Activated gamma-delta T cell (primary cell): Measurements from ENCODE around the gene WWOX.

Source experiments
- DNase-seq: peaks from one replicate; lab custom pipeline; 2025; lab: John Stamatoyannopoulos, UW

Gene WWOX

DNA sequence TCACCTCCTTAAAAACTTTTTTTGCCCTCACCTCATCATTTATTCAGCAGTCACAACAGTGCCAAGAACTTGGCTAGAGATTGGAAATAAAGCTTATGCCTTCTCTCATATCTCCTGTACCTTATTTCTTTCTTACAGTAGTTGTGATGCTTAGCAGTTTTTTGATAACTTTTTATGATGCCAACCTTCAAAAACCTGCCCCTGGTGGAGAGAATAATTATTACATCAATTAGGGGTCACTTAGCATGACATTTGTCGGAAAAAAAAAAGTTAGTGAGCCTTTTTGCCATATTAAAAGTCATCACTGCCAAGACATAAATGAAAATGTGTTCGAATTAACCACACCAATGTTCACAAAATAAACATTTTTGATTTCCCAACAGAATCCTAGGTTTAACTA, 296.6 kb downstream of the WWOX start:
- DNase-seq, result no peak

DNA sequence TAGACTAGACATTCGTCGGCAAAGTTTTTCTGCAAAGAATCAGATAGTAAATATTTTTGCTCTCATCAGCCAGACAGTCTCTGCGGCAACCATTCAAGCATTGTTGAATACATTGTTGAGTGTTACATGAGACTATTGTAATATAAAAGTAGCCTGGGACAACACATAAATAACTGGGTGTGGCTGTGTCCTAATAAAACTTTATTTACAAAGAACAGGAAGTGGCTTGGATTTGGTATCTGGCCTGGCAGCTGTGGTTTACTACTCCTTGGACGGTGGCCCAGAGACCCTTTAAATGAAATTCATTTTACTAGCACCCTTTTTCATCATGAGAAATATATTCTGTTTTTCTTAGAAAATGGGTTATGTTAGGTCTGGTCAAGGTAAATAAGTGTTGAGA, 297.2 kb downstream of the WWOX start:
- no peak for DNase-seq

DNA sequence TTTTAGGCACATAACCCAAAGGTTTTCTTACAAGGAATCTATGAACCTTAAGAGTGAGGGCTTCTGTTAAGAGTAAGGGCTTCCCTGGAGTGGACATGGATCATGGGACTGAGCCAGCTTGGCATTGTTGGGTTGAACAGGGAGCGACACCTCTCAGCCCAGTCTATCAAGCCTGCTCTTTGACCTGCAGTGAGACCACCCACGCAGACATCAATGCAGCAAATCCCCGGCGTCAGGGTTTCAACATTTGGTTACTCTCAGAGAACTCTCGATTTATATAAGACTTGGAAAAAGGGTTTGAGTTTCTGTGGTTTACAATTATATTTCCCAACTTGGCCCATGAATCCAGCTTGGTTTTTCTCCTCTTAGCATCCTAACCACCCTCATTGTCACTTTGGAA, 299.9 kb downstream of the WWOX start:
- DNase-seq, result no peak

DNA sequence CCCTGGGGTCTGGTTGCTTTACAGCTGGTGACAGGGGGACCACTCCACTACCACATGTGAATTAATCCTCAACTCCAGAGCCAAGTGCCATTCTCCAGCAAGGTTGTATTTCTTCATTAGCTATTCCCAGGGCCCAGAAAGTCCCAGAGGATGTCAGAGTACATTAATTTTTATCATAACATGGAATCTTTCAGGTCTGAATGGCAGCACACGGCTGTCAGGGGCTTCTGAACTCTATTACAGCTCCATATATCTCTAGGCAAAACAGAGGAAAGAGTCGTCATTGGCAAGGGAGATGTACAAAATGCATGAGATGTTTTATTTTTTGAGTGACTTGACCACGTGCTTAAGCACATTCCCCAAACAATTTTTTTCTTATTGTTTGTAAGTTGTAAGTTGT, 303.4 kb downstream of the WWOX start:
- no peak for DNase-seq

DNA sequence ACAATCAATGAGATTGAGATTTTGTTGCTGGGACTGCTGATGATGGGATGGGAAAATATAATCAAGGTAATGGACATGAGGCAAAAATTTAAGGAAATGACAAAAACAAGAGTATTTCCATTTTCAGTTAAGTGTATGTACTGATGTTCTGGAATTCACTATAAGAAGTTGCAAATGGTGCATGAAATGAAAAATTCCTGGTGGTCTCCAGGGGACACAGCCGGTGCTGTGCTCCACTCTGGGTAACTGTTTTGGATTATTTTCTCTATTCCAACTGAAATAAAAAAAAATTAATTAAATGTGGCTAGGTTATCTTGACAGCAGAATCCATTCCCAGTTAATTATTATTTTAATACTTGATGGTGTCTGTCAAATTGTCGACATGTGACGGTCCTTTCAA, 305.6 kb downstream of the WWOX start:
- no peak for DNase-seq

DNA sequence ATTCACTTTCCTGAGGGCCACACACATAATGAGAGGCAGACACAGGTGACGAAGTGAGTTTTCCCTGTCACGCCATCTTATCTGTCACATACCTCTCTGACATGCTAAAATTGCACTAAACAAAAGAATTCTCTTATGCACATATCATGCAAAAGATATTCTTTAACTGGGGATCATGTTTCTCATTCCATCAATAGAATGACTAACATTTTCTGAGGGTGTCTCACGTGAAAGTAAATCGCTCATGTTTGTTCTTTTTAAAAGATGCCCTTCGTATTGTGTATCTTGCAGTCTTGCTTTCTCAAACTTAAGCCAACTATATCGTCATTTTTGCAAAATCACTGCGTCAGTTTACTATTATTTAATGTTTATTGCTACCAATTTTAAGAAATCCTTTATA, 306.4 kb downstream of the WWOX start:
- no peak for DNase-seq

DNA sequence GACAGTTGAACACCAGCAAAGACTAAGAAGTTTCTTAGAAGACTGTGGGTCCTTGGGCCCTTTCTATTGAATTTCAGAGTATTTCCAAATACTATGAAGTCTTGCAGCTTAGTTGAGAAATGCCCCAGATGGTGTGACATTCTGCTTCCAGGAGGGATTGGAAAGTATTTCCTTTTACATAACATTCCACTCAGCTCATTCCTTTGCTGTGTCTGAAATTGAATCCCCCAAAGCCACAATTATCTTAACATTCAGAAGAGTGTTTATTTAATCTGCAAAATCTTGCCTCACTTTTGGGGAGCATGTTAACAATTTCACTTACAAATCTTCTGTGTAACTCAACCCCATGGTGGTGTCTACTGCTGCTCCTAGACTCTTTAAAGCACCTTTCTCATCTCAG, 307.7 kb downstream of the WWOX start:
- DNase-seq, result no peak

DNA sequence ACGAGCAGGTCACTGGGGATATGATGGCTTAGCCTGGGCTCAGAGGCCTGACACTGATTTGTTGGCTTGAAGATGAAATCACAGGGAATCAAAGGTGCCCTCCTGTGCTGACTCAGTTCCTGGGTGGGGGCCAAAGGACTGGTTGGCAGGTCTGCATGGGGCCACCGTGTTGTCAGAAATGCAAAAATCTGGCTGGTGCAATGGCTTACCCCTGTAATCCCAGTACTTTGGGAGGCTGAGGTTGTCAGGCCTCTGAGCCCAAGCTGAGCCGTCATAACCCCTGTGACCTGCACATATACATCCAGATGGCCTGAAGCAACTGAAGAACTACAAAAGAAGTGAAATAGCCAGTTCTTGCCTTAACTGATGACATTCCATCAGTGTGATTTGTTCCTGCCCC, 314.2 kb downstream of the WWOX start:
- DNase-seq, result no peak

DNA sequence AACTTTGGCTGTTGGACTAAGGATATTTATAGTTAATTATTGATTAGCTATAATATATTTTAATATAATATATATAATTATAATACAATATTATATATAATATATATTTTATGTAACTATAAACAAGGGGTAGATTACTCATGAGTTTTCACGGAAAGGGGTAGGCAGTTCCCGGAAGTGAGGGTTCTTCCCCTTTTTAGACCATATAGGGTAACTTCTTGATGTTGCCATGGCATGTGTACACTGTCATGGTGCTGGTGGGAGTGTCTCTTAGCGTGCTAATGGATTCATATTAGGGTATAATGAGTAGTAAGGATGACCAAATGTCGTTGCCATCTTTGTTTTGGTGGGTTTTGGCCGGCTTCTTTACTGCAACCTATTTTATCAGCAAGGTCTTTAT, 315.6 kb downstream of the WWOX start:
- DNase-seq, result no peak

DNA sequence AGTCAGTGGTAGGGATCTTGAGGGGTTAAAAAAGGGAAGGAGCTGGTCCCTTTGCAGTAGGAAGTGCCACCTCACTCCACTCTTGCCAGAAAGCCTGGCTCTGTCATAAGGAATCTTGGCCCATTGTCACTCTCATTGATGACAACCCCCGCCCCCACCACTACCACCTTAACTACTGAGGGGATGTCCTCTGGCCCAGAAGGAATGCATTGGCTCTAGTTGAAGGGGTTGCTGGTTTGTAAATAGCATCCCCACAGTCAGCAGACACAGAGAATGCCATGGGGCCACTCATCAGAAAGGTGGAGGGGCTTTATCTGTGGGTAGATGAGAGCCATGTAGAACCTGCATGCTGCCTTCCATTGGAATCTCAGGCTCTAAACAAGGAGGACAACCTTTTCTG, 316.2 kb downstream of the WWOX start:
- no peak for DNase-seq

DNA sequence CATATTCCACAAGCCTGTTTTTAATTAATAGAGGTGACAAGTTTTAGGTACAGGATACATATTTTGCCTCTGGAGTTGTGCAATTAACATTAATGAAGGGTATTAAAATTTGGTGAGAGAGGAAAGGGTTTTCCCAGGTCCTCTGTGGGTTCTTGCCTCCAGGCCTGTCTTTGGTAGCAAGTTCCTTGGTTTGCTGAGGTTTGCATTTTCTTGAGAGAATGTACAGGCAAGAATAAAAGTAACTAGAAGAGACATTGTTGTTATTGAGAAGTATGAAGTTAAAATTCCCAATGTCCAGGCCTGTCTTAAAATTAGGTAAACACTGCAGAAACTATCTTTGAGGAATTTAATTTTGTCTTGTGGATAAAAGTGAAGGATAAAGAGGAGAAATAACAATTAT, 316.9 kb downstream of the WWOX start:
- no peak for DNase-seq

DNA sequence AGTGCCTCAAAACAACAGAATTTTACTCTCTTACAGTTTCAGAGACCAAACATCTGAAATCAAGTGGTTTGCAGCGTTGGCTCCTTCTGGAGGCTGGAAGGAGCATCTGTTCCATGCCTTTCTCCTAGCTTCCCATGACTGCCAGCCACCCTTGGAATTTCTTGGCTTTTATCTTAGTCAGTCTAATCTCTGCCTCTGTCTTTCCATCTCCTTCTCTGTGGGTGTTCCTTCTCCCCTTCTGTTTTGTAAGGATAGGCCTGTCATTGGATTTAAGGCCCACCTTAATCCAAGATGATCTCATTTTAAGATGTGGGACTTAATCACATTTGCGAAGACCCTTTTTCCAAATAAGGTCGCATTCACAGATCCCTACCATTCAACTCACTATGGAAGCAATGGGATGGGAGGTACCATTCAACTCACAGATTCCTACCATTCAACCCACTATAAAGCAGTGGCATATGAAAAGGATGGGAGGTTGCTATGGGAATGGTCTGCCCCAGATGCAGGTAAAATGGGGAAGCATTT, 321.8 kb downstream of the WWOX start:
- no peak for DNase-seq

DNA sequence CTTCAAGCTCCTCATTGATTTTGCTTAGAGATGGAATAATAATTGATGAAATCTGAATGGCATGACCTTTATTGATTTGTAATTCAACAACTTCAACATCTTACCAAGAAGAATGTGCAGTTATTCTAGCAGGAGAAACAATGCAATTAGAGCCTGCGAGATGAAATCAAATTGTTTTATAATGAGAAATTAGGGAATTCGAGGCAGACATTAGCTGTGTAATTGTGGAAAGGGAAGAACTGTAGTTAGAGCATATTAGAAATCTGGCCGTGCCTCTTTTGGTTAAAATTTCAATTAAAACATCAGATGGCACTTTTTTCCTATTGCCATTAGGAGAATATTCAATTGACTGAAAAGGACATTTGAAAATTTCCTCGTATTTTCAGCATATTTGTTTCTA, 325.8 kb downstream of the WWOX start:
- no peak for DNase-seq

DNA sequence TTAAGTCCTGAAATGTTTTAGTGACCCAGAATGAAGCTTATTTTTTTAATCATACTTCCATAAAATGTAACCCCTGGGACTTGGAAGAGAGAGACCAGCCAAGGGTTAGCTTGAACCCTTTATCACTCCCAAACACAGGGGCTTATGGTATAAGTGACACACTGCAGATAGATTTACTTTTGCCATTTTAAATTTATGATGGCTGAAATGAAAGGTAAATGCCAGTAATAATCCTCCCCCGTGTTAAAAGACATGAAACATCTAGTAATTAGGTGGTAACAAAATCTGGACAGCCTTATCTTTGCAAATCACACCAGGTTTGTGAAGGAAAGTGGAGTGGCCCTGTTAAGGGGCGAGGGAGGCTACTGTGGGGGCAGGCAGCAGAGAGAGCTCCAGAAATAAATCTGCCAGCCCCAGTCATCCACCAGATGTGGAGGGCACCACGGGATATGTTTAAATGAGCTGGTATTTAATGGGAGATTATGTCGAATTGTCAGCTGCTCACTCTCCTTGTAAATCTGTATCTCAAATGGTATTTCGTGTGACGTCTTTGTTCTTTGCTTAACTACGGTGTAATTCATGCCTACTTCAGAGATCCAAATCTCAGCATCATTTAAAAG, 326.5 kb downstream of the WWOX start:
- DNase-seq, result no peak

DNA sequence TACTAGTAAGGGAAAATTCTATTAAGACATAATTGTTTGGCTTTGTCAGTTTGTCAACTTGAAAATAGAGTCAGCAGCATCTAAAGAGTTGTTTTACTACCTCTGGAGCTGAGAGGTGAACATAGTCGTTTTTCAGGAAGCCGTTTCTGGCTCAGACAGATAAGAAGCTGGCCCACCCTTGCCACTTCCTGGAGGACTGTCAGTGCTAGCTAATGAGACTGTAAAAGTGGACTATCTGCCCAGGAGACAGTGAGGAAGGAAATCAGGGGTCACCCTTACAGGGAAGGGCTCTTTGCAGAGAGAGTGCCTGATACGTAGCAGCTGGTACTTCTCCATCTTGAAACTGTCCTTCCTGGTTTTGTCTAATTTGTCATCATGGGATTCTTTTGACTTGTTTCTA, 328.7 kb downstream of the WWOX start:
- DNase-seq, result no peak

DNA sequence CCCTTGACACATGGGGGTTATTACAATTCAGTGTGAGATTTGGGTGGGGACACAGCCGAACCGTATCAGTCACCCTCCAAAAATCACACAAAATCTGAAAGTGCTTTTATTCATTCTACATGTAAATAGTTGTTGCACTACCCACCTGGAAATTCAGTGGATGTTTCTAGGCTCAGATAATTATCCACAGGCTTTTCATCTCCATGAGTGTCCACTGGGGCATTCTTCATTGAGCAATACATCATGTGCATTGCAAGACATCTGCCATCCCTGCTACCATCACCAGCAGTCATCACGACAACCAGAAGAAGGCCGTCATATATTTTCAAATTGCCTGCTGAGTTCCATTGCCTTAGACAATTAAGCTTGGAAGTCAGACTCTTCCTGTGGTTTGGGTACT, 330.8 kb downstream of the WWOX start:
- DNase-seq, result no peak

DNA sequence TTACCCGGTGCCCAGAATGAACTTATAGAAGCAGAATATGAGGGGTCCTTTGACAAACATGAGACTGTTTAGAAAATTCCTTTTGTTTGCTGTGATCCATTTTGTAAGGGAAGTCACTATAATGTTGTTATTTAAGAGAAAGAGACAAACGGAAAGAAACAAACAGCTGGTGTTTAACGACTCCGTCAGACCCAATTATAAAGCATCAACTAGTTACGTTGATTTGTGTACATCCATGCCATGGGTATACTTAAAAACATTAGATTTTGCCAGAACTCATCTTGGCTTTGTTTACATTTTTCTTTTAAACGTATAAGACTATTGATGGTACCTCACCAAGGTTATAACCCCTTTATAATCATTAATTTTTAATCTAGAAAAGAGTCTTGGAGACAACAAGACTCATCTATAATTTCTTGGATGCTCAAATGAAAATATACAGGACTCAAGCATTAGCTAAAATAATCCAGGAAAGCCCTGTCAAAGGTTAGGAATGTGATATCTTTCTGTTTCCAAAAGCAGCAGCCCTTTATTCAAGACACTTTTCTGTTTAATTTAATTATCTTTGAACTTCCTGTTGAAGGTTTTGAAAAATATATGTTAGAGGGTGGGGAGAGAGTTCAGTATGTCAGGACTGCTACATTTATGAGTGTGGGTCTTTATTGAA, 331.7 kb downstream of the WWOX start:
- DNase-seq, result no peak

DNA sequence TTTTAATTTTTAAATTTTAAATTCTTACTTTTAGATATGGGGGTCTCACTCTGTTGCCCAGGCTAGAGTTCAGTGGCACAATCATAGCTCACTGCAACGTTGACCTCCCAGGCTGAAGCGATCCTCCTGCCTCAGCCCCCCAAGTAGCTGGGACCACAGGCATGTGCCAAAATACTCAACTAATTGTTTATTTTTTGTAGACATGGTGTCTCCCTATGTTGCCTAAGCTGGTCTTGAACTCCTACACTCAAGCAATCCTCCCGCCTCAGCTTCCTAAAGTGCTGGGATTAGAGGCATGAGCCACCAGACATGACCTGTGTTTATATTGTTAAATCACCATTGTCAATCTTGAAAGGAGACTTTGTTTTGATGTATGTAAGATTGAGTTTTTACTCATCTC, 332.2 kb downstream of the WWOX start:
- no peak for DNase-seq

DNA sequence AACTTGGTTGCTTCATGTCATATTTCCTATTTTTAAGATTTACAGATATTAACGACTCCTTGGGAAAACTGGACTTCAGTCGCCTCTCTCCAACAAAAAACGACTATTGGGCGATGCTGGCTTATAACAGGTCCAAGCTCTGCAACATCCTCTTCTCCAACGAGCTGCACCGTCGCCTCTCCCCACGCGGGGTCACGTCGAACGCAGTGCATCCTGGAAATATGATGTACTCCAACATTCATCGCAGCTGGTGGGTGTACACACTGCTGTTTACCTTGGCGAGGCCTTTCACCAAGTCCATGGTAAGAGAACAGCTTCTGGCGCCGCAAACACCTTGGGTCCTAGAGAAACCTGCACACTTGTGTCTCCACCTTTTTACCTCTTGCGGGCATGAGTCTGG, 333.0 kb downstream of the WWOX start:
- DNase-seq, result no peak

DNA sequence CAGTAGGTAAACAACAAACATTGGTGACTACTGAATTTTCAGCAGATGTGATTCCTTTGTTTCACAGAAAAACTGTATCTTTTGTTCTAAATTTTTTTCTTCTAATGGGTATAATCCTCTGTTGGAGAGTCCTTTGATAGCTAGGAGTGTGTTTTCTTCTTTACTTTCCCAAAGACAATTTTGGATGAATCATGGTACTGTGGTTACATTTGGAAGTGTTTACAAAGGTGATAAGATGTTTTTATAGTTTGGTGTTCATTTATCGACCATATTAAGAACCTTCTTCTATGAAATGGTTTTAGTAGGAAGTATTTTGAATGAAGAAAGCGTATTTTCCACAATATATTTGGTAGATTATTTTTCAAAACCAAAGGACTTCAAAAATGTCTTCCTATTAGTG, 333.7 kb downstream of the WWOX start:
- no peak for DNase-seq

DNA sequence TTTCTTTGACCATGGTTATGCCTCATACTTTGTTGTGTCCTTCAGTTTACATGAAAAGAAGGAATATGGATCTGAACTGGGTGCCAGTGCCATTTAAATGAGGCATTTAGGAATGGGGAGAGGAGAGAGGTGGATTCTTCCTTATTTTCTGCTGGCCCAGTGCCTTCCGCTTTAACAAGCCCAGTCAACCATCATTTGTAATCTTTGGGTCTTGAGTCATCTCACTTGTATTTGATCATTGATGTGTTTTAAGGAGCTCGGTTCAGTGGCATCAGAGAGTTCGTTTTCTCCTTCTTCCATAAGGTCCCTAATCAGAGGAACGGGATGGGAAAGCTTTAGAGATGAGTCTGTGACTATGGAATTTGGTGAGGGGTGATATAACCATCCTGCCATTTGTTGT, 334.9 kb downstream of the WWOX start:
- no peak for DNase-seq

DNA sequence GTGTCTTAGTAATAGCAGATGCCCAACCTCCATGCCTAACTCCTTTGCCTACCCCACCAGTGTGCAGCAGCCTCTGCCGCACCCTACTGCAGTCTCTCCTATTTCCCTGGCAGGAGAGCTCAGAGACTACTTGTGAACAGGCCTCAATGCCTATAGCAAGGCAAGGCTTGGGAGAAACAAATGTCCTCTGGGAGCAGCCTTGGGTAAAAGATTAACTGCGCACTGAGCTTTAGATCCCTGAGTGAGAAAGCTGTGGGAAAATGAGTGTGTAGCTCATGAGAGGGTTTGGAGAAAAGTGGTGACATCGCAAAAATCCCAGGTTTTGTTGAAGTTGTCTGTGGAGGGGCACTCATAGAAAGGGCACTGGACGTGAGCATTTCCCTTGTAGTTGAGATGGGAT, 335.8 kb downstream of the WWOX start:
- DNase-seq, result no peak

DNA sequence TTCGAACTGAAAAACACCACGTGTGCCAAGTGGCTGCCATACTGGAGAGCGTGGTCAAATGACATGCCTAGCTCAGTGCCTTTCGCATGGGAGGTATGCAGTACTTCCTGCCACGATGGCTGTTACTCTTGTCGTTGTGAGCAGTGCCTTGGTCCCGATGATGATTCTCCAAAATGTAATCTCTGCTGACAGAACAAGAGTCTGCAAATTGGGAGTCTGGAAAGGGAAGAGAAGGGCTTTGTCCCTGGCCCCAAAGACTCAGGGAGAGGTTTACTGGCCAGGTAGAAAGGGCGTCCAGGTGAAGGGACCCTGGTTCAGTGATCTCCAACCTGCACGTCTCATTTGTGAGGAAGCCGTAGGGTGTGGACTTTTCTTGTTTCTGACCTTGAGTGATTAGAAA, 336.6 kb downstream of the WWOX start:
- no peak for DNase-seq

DNA sequence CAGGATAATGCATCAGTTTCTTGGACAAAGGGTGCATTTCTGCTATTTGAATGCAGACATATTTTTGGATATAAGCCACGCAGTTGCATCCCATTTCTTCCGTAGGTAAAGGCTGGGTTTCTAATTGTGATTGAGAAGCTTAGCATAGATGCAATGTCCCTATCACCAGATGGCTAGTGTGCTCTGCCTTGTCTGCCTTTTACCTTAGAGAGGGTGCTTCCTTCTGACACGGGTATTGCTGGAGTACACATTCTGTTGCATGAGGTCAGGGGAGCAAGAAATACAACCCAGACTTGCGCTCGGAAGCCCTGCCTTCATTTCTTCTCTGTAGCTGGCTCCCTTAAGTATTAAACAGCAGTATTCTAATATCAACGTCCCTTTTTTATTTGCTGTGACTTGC, 337.4 kb downstream of the WWOX start:
- no peak for DNase-seq
